EL (cell line): ENCODE results near the gene PRKG1.
"Not testable (repeated sequence)": the region's sequence is repeated elsewhere in the genome, so short reads cannot be mapped to it uniquely, and the experiment has no call there.

Experiments used
- DNase-seq: peaks from one replicate; pipeline ENCODE4 v3.0.0-alpha.2; 2016

The PRKG1 gene

GRCh38 chr10:51119441-51119840 lies 45.2 kb downstream of the PRKG1 start:
- DNase-seq = no peak

- no peak for DNase-seq
These were observed 47.6 kb downstream of the PRKG1 start for GRCh38 chr10:51121861-51122260.

GRCh38 chr10:51124852-51125251 lies 50.6 kb downstream of the PRKG1 start:
- no peak for DNase-seq

GRCh38 chr10:51125518-51125917 lies 51.2 kb downstream of the PRKG1 start:
- DNase-seq = no peak

- no peak for DNase-seq
These were observed 55.8 kb downstream of the PRKG1 start for GRCh38 chr10:51129946-51130544.

GRCh38 chr10:51137756-51138529 lies 63.7 kb downstream of the PRKG1 start:
- DNase-seq = peak; percentile 38

- DNase-seq = peak; percentile 29
These were observed 64.9 kb downstream of the PRKG1 start for GRCh38 chr10:51139176-51139575.

- no peak for DNase-seq
These were observed 66.7 kb downstream of the PRKG1 start for GRCh38 chr10:51141010-51141409.

GRCh38 chr10:51144161-51144781 lies 70.0 kb downstream of the PRKG1 start:
- no peak for DNase-seq

- DNase-seq = no peak
These were observed 71.1 kb downstream of the PRKG1 start for GRCh38 chr10:51145375-51145774.

- no peak for DNase-seq
These were observed 73.5 kb downstream of the PRKG1 start for GRCh38 chr10:51147644-51148399.

GRCh38 chr10:51156926-51157325 lies 82.6 kb downstream of the PRKG1 start:
- DNase-seq = peak; percentile 84

GRCh38 chr10:51158832-51159231 lies 84.5 kb downstream of the PRKG1 start:
- no peak for DNase-seq

- no peak for DNase-seq
These were observed 85.6 kb downstream of the PRKG1 start for GRCh38 chr10:51159841-51160240.

- DNase-seq = no peak
These were observed 87.7 kb downstream of the PRKG1 start for GRCh38 chr10:51162002-51162401.

GRCh38 chr10:51163380-51164049 lies 89.2 kb downstream of the PRKG1 start:
- DNase-seq = not testable (repeated sequence)

GRCh38 chr10:51168086-51168815 lies 94.0 kb downstream of the PRKG1 start:
- no peak for DNase-seq

GRCh38 chr10:51169111-51169510 lies 94.8 kb downstream of the PRKG1 start:
- no peak for DNase-seq

- DNase-seq = peak; percentile 39
These were observed 96.4 kb downstream of the PRKG1 start for GRCh38 chr10:51170518-51171245.

GRCh38 chr10:51171946-51172345 lies 97.7 kb downstream of the PRKG1 start:
- DNase-seq = no peak

GRCh38 chr10:51176976-51177695 lies 102.8 kb downstream of the PRKG1 start:
- peak; percentile 56 for DNase-seq
